IPS-NIHi7 (cell line): Measurements from ENCODE around the gene ZBTB20.

ENCODE experiments used
- DNase-seq: peaks from one replicate; pipeline ENCODE4 v3.0.0; 2012; ENCODE audit warnings: mixed read lengths; ENCODE audit errors: extremely low spot score

Gene ZBTB20

GRCh38 chr3:114411190-114411668, 735.9 kb downstream of the ZBTB20 start:
- no peak for DNase-seq

DNA sequence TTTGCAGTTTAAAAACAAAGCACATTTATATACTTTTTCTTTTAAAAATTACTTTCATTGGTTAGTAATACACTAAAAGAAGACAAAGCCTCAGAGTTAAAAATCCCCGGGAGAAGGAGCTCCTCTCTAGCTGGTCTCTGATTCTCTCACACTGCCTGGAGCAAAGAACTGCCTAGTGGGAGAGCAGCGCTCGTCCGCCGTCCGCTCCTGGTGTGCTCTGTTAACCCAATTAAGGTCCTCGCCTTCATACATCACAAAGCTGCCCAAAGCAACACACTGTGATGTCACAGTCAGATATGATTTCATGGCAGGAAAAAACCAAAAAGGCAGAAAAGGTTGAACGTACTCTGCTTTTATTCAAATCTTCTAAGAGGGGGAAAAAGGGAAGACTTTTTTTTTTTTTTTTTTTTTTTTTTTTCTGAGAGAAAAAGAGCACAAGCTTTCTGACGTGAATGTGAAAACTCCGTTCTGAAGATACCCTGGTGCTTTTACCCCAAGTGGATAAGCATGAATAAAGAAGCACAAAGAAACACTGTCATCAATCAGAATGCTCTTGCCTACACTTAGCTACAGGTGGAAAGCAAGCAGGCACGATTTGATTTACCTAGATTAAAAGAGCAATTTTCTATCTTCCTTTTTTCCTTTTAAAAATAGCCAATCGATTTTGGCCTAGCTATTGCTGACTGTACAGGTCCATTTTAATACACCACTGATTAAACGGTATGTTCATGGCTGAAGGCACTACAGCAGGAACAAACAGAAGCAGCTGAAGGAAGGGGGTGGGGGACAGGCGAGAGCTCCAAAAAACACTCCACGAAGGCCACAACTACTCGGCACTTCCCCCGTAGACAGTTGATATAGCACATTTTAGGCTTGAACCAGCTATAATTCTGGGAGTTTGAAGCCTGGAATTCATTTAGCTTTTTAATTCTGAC, 738.1 kb downstream of the ZBTB20 start:
- DNase-seq: peak; percentile 18

GRCh38 chr3:114406922-114407321, 740.2 kb downstream of the ZBTB20 start:
- DNase-seq: no peak

DNA sequence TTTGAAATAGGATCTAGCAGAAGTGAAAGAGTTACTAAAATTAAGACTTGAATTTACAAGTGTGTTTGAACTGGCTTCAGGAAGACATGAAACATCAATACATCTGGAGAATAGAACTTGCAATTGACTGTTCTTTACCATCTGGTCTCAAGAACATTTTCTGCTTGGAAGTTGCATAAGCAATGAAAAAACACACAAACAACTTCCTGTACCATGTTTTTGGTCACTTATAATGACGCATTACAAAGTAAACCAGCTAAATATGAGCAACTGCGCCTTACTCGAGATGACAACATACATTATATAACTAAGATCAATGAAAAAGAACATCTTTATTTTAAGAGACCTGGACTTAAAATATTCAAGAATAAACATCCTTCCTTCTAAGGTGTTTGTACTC, 740.8 kb downstream of the ZBTB20 start:
- no peak for DNase-seq

- no peak for DNase-seq
Measured at GRCh38 chr3:114405202-114405990, 741.7 kb downstream of the ZBTB20 start.

DNA sequence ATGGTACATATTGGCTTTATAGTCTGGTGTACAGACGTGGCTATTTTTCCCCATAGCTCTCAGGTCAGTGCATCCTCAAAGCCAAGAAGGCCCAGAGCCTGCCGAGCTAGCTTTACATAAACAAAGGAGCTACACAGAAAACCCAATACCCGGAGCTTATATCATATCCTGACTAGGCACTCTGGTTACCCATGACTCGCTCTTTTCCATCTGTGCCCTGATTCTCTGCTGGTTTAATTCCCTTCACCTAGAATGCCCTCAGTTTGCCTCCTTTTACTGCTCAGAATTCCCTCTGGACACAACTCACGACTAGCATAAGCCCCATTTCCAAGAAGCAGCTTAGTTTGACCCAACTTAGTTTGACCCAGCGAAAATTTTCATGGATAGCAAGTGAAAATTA, 742.5 kb downstream of the ZBTB20 start:
- no peak for DNase-seq

DNA sequence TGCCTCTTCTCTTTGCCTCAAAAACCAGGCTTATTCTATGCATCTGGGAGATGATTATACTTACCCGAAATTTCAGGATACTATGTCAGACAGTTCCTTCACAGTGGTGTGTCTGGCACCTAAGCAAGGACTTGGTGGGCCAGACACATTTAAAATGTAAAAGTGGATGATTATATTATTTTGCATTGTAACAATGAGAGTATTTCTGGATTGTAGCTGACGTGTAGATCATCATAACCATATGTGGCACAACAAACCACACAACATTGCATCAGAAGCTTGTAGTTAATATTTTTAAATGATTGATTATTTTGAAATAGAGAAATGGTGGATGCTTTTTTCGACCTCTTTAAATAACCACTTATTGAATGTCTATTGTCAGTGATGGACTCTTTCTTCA, 744.2 kb downstream of the ZBTB20 start:
- DNase-seq: no peak

DNA sequence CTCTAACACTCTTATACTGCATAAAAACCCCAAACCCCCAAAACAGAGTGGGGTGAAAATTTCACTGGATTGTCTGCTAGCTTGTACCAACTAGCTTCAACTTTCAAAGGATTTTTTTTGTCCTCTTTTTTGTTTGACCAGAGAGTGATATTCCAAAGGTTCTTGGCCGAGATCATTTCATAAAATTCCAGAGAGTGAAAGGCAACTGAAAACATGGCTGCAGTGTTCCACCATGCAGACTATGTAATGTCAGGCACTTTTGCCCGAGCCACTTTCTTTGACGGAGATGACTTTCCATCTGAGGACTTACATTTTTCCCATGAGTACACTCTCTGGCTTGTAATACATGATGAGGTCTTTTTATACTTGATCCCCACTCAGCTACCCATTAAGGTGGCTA, 745.7 kb downstream of the ZBTB20 start:
- DNase-seq: no peak

DNA sequence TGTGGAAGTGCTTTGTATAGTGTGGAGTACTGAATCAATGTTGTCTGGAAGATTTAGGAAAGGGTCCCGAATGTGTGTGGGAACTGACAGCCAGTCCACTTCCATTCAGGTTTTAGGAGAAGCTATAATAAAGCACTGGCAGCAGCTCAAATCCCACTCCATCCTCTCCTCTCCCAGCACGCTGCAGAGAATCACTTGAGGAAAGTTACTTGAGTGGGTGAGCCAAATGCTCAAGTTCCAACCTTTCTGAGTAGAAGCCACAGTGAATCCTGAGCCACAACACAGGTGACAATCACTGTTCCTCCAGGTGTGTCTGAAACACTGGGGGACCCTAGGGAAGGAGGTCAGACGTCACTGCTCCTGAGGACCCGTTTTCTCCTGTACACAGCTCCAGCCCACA, 746.7 kb downstream of the ZBTB20 start:
- no peak for DNase-seq

GRCh38 chr3:114394551-114394950, 752.5 kb downstream of the ZBTB20 start:
- DNase-seq: no peak

GRCh38 chr3:114393367-114394072, 753.6 kb downstream of the ZBTB20 start:
- DNase-seq: no peak

DNA sequence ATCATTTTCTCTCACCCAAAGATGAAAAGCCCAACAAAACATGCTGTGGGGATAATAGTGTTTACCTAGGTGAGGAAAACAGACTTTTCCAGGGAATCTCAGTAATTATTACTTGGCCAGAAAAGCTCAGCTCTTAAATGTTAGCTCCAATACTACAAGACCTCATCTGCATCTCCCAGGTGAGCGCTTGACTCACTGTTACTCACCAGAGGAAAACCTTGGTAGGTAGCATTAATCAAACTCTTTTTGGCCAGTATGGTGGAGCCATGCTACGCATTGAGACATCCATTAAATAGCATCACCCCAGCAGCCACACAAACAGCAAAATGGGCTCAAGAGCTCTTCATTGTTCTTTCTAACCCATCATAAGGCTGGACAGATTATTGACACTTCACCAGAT, 754.3 kb downstream of the ZBTB20 start:
- no peak for DNase-seq

DNA sequence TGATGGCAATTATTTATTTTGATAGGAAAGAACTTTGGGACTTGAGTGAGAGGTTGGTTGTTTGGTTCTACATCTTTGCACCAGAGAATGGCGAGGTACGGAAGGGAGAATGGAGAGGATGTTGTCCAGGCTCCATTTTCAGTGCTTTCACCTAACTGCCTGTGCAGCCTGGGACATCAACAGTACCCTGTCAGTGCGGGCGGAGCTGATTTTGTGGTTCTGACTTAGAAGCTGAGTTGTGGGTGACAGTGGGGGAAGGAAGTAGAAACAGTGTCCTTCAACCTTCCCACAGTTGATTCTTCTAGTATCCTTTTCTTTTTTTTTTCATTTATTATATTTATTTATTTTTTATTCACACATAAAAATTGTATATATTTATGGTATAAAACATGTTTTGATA, 757.9 kb downstream of the ZBTB20 start:
- no peak for DNase-seq

DNA sequence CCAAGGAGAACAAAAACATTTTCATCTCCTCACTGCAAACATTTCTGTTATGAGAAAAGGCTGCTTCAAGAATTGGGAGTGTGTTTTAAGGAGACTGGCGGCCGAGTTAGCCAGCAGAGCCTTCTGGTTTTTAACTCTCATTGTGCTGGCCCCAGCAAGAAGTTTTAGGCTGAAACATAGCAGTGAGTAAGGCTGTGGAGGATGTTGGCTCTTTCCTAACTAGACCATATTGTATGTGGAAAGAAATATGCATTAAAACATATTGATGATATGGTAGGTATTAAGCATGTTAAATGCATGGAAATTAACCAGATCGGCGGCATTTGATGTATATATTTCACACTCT, 762.6 kb downstream of the ZBTB20 start:
- no peak for DNase-seq

DNA sequence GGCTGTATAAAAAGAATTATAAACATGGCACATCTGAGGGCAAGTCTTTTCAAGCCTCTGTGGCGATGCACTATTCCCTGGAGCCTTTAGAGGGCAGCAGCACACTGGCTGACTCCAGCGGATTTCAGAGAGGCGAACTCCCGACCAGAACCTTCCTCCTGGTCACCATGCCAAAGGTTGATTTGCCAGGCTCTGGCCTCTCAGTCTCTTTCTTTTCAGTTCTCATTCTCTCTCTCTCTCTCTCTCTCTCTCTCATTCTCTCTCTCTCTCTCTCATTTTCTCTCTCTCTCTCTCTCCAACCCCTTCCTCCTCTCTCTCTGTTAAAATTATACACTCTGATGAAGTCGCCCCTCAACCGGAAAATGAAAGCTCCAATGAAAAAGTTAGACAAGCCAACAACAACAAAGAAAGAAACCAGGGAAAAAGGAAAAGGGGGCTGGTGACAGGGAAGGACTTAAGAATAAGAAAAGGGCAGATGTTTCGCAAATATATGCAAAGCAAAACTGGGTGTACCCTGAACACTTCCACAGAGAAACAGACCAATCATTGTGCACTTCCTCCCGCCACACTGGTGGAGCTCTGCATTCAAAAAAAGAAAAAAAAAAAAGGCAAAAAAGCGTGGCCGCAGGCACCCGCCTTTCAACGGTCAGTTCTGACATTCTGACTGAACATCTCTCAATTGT, 763.1 kb downstream of the ZBTB20 start:
- peak; percentile 86 for DNase-seq

DNA sequence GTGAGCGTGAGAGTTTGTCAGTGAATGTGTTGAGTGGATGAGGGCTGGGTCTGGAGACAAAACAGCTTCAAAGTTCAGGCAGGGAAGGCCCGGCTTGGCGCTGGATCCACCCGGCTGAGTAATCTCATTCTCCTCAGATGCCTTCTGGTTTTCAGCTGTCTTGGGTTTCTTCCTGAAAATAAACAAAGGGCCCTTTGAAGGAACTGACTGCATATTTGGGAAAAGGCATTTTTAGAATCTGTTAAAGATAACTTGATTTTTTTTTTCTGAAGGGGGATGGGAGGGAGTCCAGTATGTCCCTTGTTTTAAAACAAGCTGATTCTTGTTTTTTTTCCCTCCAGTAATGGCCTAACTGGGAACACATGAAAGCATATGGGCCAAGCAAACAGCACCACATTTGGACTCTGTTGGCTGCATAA, 766.8 kb downstream of the ZBTB20 start:
- peak; percentile 26 for DNase-seq

DNA sequence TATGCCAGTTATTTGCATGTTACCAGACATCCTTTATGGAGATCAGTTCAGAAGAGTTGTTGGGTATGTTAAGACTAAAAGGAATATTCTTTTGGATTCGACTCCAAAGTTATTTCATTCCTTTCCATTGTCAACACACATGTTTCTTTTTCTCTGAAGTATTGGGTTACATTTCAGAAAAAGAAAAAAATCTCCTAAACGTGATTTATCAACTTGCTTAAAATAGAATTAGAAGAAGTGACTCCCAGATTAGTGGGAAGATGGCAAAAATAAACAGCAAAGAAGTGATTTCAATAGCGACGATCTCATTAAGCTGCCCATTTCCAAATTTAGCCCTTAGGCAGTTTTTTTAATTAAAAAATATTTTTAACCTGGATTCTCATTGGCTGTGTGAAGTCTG, 767.8 kb downstream of the ZBTB20 start:
- no peak for DNase-seq

- no peak for DNase-seq
Measured at GRCh38 chr3:114378760-114379159, 768.3 kb downstream of the ZBTB20 start.

DNA sequence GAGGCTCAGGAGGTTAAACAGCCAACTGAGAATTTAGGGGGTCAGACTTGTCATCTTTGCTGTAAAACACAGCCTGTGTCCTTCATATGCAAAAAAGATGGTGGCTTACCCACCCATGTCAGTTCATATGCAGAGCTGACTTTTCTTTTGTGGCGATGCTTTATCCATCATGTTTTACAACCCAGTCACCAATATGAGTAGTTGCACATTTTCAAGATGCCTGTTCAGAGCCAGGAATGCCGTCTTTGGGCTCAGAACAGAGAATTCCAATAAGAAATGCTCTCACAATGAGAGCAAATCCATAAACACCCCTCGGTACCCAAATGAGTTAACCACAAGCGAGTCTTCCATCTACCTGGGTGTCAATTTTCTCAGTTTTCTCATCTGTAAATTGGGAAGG, 769.7 kb downstream of the ZBTB20 start:
- DNase-seq: no peak

DNA sequence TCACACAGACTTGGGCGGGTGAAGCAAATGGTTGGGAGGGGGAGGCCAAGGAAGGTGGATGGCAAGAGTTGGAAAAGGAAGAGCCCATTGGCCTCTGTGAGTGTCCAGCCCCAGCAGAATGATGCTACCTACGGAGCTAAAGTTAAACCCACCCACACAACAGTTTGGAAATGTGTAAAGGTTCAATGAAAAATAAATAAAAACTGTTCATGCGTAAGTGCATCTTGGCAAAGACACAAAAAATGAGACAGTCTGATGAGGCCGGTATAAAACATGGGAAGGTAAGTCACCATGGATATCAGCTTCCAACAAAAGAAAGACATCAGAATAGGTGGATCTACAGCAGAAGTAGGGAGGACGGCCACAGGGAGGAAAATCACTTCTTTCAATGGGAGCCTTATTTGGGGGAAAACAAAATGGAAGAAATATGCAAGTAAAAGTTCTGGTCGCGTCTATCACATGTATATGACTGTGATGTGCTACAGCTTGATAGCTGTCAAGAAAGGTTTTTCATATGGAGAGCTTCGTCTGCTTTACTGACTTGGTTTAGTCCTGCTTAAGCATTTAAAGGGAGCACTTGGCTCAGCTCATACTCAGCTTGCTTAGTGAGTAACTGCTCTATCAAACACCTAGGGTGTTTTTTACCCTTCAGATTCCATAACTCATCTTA, 770.4 kb downstream of the ZBTB20 start:
- DNase-seq: no peak
